ENCODE results near the gene STX1B.

DNA sequence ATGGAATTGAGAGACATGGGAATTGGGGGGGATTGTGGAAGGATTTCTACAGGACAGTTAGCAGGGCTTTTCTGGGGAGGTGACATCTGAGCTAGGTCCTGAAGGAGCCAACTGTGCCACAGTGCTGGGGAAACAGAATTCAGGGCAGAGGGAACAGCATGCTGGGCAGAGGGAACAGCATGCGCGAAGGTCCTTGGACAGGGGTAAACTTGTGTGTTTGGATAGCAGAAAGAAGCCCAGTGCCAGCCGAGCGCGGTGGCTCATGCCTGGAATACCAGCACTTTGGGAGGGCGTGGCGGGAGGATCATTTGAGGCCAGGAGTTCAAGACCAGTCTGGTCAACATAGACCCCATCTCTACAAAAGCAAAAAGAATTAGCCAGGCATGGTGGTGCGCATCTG is 3.8 kb downstream of the STX1B start:
- TF ChIP-seq, protein P1, sequence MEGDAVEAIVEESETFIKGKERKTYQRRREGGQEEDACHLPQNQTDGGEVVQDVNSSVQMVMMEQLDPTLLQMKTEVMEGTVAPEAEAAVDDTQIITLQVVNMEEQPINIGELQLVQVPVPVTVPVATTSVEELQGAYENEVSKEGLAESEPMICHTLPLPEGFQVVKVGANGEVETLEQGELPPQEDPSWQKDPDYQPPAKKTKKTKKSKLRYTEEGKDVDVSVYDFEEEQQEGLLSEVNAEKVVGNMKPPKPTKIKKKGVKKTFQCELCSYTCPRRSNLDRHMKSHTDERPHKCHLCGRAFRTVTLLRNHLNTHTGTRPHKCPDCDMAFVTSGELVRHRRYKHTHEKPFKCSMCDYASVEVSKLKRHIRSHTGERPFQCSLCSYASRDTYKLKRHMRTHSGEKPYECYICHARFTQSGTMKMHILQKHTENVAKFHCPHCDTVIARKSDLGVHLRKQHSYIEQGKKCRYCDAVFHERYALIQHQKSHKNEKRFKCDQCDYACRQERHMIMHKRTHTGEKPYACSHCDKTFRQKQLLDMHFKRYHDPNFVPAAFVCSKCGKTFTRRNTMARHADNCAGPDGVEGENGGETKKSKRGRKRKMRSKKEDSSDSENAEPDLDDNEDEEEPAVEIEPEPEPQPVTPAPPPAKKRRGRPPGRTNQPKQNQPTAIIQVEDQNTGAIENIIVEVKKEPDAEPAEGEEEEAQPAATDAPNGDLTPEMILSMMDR (IDR thresholded peaks at IDR 0.05 in 4 of 5, conservative IDR thresholded peaks at IDR 0.05 in 1 of 5) = no peak
- no peak for TF ChIP-seq POLR2A (IDR thresholded peaks at IDR 0.05)
